NB4 (cell line): ENCODE results near the gene LTBP4.

ENCODE experiments used
- DNase-seq: peaks from one replicate; pipeline ENCODE4 v3.0.0; 2010; ENCODE audit warnings: low read depth
- H3K4me3 ChIP-seq: one replicate; pipeline ENCODE4 v1.5.1; 2011; ENCODE audit warnings: mild to moderate bottlenecking, low read depth, low read length, moderate library complexity
- MYC ChIP-seq: IDR thresholded peaks from 2 replicates; pipeline ENCODE4 v1.6.1; 2011; ENCODE audit warnings: low read depth, low read length
- POLR2A ChIP-seq: IDR thresholded peaks from 2 replicates; pipeline ENCODE4 v1.6.1; 2011; ENCODE audit warnings: mild to moderate bottlenecking; ENCODE audit not compliant: insufficient read length; ENCODE audit errors: extremely low read depth
- TF ChIP-seq, protein P1 (sequence below): IDR thresholded peaks from one replicate; pipeline ENCODE4 v1.5.1; 2012; ENCODE audit warnings: low read depth, low read length
- TF ChIP-seq, protein P2 (sequence below): IDR thresholded peaks from 2 replicates; pipeline ENCODE4 v1.6.1; 2011; ENCODE audit warnings: low read depth, low read length

The LTBP4 gene

DNA sequence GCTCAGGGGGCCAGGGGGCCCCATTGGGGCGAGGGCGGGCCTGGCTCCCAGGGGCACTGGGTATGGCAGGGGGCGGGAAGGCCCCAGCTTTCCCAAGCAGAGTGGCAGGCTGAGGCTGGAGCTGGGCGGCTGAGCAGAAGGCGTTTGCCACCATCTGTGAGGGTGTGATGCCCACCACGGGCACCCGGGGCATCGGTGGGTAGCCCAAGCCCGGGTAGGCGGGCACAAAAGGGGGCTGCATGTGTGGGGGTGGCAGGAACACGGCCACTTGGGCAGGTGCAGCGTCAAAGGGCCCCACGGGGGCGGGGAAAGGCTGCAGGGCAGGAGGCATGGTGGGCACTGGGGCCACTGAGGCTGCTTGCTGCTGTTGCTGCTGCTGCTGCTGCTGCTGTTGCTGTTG lies 66.4 kb downstream of the LTBP4 start:
- DNase-seq = no peak
- TF ChIP-seq, protein P1, sequence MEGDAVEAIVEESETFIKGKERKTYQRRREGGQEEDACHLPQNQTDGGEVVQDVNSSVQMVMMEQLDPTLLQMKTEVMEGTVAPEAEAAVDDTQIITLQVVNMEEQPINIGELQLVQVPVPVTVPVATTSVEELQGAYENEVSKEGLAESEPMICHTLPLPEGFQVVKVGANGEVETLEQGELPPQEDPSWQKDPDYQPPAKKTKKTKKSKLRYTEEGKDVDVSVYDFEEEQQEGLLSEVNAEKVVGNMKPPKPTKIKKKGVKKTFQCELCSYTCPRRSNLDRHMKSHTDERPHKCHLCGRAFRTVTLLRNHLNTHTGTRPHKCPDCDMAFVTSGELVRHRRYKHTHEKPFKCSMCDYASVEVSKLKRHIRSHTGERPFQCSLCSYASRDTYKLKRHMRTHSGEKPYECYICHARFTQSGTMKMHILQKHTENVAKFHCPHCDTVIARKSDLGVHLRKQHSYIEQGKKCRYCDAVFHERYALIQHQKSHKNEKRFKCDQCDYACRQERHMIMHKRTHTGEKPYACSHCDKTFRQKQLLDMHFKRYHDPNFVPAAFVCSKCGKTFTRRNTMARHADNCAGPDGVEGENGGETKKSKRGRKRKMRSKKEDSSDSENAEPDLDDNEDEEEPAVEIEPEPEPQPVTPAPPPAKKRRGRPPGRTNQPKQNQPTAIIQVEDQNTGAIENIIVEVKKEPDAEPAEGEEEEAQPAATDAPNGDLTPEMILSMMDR = no peak
- TF ChIP-seq MYC (no peak), POLR2A (no peak)
- TF ChIP-seq, protein P2, sequence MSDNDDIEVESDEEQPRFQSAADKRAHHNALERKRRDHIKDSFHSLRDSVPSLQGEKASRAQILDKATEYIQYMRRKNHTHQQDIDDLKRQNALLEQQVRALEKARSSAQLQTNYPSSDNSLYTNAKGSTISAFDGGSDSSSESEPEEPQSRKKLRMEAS = no peak
- H3K4me3 ChIP-seq = no peak overlapping the region

DNA sequence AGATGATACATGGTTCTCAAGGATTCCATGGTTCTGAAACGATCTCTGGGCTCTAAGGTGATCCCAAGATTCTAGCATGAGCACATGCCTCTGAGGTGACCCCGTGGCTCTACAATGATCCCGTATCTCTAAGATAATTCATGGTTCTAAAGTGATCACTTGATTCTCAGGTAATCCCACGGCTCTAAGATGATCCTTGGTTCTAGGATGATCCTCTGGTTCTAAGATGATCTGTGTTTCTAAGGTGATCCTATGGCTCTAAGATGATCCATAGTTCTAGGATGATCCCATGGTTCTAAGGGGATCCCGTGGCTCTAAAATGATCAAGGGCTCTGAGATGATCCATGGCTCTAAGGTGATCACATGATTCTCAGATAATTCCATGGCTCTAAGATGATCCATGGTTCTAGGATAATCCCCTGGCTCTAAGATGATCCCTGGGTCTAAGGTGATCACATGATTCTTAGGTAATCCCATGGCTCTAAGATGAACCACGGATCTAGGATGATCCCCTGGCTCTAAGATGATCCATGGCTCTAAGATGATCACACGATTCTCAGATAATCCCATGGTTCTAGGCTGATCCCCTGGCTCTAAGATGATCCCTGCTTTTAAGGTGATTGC lies 67.9 kb downstream of the LTBP4 start:
- TF ChIP-seq POLR2A (no peak), MYC (no peak)
- TF ChIP-seq, protein P1 = no peak
- TF ChIP-seq, protein P2 = no peak
- no peak for DNase-seq

DNA sequence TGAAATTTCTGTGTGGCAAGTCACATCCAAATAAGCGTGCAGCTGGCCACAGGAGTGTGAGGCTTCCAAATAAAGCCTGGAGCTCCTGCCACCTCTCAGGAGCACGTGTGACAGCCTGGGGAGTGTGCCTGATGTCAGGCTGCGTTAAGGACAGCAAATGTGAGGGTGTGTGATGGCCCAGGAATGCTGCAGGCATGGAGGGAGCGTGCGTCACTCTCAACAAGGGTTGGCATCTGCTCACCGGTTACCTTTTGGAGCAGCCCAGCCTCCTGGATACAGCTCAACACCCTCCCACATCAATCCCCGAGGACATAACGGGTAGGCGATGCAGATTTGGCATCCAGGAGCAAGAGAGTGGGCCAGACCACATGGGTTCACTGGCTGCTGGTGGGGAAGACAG lies 70.2 kb downstream of the LTBP4 start:
- no peak overlapping the region for H3K4me3 ChIP-seq
- no peak for DNase-seq
- TF ChIP-seq, protein P2 = no peak

More for the DNA sequence above, 67.9 kb downstream of the LTBP4 start:
- no peak overlapping the region for H3K4me3 ChIP-seq

DNA sequence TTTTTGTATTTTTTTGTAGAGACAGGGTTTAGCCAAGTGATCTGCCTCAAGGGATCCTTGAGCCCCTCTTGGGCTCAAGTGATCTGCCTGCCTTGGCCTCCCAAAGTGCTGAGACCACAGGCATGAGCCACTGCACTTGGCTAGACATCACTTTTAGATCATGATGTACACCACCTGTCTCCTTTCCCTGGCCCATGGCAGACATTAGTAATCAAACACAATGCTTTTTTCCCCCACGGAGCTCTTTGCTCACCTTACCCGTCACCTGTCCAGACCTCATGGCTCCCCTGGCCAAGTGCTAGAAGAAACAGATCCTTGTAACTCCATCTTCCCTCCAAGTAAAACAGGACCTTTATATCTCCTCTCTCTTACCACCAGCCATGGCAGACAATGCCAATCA lies 70.9 kb downstream of the LTBP4 start:
- H3K4me3 ChIP-seq = no peak overlapping the region
- no peak for DNase-seq
- TF ChIP-seq POLR2A = no peak
- TF ChIP-seq, protein P2 = no peak
- TF ChIP-seq, protein P1 = no peak
- no peak for TF ChIP-seq MYC

DNA sequence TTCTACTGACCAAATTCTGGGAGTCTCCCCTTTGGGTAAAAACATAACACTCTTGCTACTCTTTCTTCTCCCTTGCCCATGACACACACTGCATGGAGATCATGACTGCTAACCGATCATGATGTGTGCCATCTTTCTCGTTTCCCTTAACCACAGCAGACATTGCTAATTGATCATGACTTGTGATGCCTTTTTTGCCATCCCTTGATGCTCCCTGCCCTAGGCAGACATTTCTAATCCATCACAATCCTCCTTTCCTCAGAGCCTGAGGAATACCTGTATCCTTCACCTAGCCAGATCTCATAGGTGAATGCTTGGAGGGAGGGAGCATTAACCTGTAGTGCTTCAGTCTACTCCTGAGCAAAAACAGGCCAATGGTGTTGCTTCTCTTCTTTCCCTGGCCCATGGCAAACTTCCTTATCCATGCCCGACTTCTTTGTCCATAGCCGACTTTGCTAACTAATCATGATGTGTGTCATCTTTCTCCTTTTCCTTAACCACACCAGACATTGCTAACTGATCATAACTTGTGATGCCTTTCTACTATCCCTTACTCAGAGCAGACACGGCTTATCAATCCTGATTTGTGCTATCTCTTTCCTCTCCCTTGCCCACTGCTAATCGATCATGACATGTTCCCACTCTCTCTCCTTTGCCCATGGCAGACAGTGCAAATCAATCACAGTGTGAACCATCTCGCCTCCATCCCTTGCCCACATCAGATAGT lies 71.6 kb downstream of the LTBP4 start:
- TF ChIP-seq MYC (no peak), POLR2A (no peak)
- TF ChIP-seq, protein P1 = no peak
- TF ChIP-seq, protein P2 = no peak
- no peak for DNase-seq
- H3K4me3 ChIP-seq = no peak overlapping the region

DNA sequence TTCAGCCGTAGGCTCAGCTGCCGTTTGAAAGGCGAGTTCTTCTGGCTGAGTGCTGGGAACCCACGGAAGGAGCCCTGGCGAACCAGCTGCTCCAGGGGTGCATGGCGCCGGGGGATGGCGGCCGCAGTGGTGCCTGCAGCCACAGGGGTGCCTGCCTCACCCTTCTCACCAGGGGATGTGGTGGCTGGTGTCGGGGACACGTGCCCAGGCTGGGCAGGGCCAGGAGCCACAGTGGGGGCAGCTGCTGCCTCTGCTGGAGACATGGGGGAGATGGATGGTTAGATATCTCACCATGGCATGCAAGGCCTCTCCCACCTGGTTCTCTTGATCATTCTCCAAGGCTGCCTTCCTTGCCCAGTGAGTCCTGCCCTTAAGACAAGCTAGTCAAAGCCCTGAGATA lies 72.2 kb downstream of the LTBP4 start:
- TF ChIP-seq, protein P1 = no peak
- TF ChIP-seq POLR2A = no peak
- no peak for TF ChIP-seq MYC
- no peak for DNase-seq
- no peak overlapping the region for H3K4me3 ChIP-seq
